Cerebellar nuclear complex (tissue), 1 donor: ENCODE data around the gene EIF3K.
"Not testable (repeated sequence)": the region's sequence is repeated elsewhere in the genome, so short reads cannot be mapped to it uniquely, and the experiment has no call there.

Source experiments
- DNase-seq, 2 experiments: peaks; one replicate each; lab custom pipeline; 2025; lab: John Stamatoyannopoulos, UW

The EIF3K gene

GRCh38 chr19:38619361-38620174 is 580 bp downstream of the EIF3K start:
- DNase-seq: no peak

GRCh38 chr19:38624822-38625221 is 5.8 kb downstream of the EIF3K start:
- no peak for DNase-seq

GRCh38 chr19:38626401-38626800 is 7.4 kb downstream of the EIF3K start:
- DNase-seq: no peak

- DNase-seq: no peak
These were observed 10.6 kb downstream of the EIF3K start for GRCh38 chr19:38629568-38629967.

GRCh38 chr19:38631301-38631700 is 12.3 kb downstream of the EIF3K start:
- DNase-seq: not testable (repeated sequence)

GRCh38 chr19:38631811-38632475 is 13.0 kb downstream of the EIF3K start:
- DNase-seq: not testable (repeated sequence)

GRCh38 chr19:38632476-38633213 is 13.7 kb downstream of the EIF3K start:
- DNase-seq: no peak

- DNase-seq: peak in 1 of 2 experiments; percentile 1
These were observed 15.9 kb downstream of the EIF3K start for GRCh38 chr19:38634757-38635482.

- DNase-seq: no peak
These were observed 16.8 kb downstream of the EIF3K start for GRCh38 chr19:38635483-38636399.

GRCh38 chr19:38638461-38638860 is 19.5 kb downstream of the EIF3K start:
- DNase-seq: no peak

GRCh38 chr19:38639679-38640078 is 20.7 kb downstream of the EIF3K start:
- no peak for DNase-seq

- no peak for DNase-seq
These were observed 21.4 kb downstream of the EIF3K start for GRCh38 chr19:38640368-38640767.

GRCh38 chr19:38642176-38642575 is 23.2 kb downstream of the EIF3K start:
- no peak for DNase-seq

GRCh38 chr19:38644719-38645118 is 25.7 kb downstream of the EIF3K start:
- DNase-seq: no peak

- DNase-seq: peak; percentile 59 to 84
These were observed 28.5 kb downstream of the EIF3K start, which contains the start of gene ACTN4 for GRCh38 chr19:38647368-38647965. TSS of gene ACTN4 (plus strand) at chr19:38647649. CDS start at chr19:38647746, 97 bp downstream.

- no peak for DNase-seq
These were observed 29.2 kb downstream of the EIF3K start for GRCh38 chr19:38647966-38648768.

- DNase-seq: no peak
These were observed 29.8 kb downstream of the EIF3K start for GRCh38 chr19:38648769-38649304.

GRCh38 chr19:38649305-38650171 is 30.6 kb downstream of the EIF3K start:
- no peak for DNase-seq
